CD4-positive, alpha-beta T cell (primary cell): ENCODE data around the gene IL3. TPM values are rescaled to one million over a fixed set of nuclear protein-coding genes. Genes with fewer than 3 reads are reported as not detected.
A peak's percentile ranks its signal among the peaks of the same experiment; 100 is the strongest.

Source experiments
- ATAC-seq: fragments of 200-7000 bp; cut with Tn5 transposase; one replicate; pipeline ENCODE4 v1.10.0; 2022; ENCODE audit warnings: mild to moderate bottlenecking; ENCODE audit not compliant: poor library complexity
- CTCF ChIA-PET: fragments of 350-600 bp; sonication (Branson Sonifier 250); formaldehyde crosslinking; loops from one replicate; lab custom pipeline; 2021; ENCODE audit warnings: antibody characterized with exemption, inconsistent platforms; lab: Charles Lee
- POLR2A ChIA-PET: fragments of 350-600 bp; sonication (Branson Sonifier 250); formaldehyde crosslinking; loops from one replicate; lab custom pipeline; 2021; ENCODE audit warnings: antibody characterized with exemption, inconsistent platforms; lab: Charles Lee
- DNase-seq, 14 experiments: peaks; one replicate each; pipeline ENCODE4 v3.0.0-alpha.2; 2013 to 2020; ENCODE audit warnings: mixed read lengths in 2 of 14
- H3K27ac ChIP-seq, 2 donors: one replicate each; pipeline versions ENCODE4 v1.5.1 to v1.7.0; 2013; ENCODE audit warnings: low read length in 2 of 2, low read depth in 1 of 2, mild to moderate bottlenecking in 1 of 2
- H3K27me3 ChIP-seq, 2 experiments: 1 replicate in 1 of 2; 2 replicates in 1 of 2; pipeline versions ENCODE4 v1.6.1 to v1.7.0; 2013; ENCODE audit warnings: low read length in 2 of 2, control low read depth in 1 of 2, mild to moderate bottlenecking in 1 of 2, moderate library complexity in 1 of 2; ENCODE audit not compliant: insufficient read depth in 2 of 2, control insufficient read depth in 1 of 2
- H3K36me3 ChIP-seq: one replicate; pipeline ENCODE4 v1.6.1; 2013; ENCODE audit warnings: low read length, control low read depth; ENCODE audit not compliant: insufficient read depth
- H3K4me1 ChIP-seq: one replicate; pipeline ENCODE4 v1.6.1; 2013; ENCODE audit warnings: low read length, control low read depth; ENCODE audit not compliant: insufficient read depth
- H3K4me3 ChIP-seq: one replicate; pipeline ENCODE4 v1.5.1; 2013; ENCODE audit warnings: mild to moderate bottlenecking, low read length, moderate library complexity
- H3K9me3 ChIP-seq, 2 experiments: 1 replicate in 1 of 2; 2 replicates in 1 of 2; pipeline versions ENCODE4 v1.6.1 to v1.7.0; 2013; ENCODE audit warnings: low read length in 2 of 2, mild to moderate bottlenecking in 2 of 2, control low read depth in 1 of 2, moderate library complexity in 1 of 2; ENCODE audit not compliant: control insufficient read depth in 1 of 2, insufficient read depth in 1 of 2
- H3K27ac Mint-ChIP-seq: one replicate; pipeline ENCODE4 v1.8.0; 2020; ENCODE audit warnings: mixed read lengths
- H3K27me3 Mint-ChIP-seq: one replicate; pipeline ENCODE4 v1.8.0; 2021; ENCODE audit warnings: mixed read lengths
- H3K36me3 Mint-ChIP-seq: one replicate; pipeline ENCODE4 v1.8.0; 2021; ENCODE audit warnings: low read depth, mixed read lengths
- H3K4me1 Mint-ChIP-seq: one replicate; pipeline ENCODE4 v1.8.0; 2021; ENCODE audit warnings: low read depth, mixed read lengths
- H3K4me3 Mint-ChIP-seq: one replicate; pipeline ENCODE4 v1.8.0; 2020; ENCODE audit warnings: mild to moderate bottlenecking, mixed read lengths
- H3K9me3 Mint-ChIP-seq: one replicate; pipeline ENCODE4 v1.8.0; 2020; ENCODE audit warnings: mixed read lengths
- intact Hi-C, 2 experiments: fragments of 100-400 bp; cut with DNase I in 1 of 2; cut with micrococcal nuclease in 1 of 2; formaldehyde crosslinking; loops; one replicate each; pipeline versions ENCODE4 v1.15.1 to v1.9.0; 2023 to 2025; cut with DNase I, micrococcal nuclease
- total RNA-seq, 174 experiments: library from RNA in 2 of 174; stranded (reverse) in 2 of 174; gene quantifications; one replicate each; pipeline ENCODE4 v1.2.3 and lab custom pipeline; 2021 to 2026
- TF ChIP-seq, protein P1 (sequence below): fragments of 200-600 bp; IDR thresholded peaks from one replicate; pipeline ENCODE4 v1.8.0; 2022; ENCODE audit warnings: antibody characterized with exemption, mild to moderate bottlenecking

The IL3 gene
- total RNA-seq, 2 experiments from 2014 or later, result not detected

DNA sequence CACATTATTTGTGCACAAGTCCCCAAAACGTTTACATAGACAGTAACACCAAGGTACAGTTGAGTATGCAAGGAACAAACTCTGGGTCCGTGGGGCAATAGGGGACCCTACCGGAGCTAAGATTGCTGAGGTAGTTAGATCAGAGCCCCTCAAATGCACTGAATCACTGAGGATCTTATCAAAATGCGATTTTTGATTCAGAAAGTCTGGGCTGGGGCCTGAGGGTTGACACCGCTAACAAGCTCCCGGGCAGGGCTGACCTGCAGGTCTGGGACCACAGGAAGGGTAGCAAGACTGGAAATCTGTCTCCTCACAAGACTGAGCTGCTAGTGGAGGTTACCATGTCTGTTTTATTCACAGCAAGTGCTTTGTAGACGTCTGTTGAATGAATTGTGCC, 1.8 kb upstream of the IL3 start:
- DNase-seq (peak in 1 of 14 experiments; percentile 10), ATAC-seq (no peak)
- Histone ChIP-seq H3K27me3 (no peaks in the 10 kb centered on the region), H3K36me3 (no peaks in the 10 kb centered on the region), H3K4me1 (peaks cover 72% of the 10 kb centered on the region), H3K9me3 (no peaks in the 10 kb centered on the region), H3K4me3 (no peak overlapping the region), H3K27ac (peak overlapping the region in 1 of 2 donors; percentile 34)
- Mint-ChIP-seq H3K27me3 (no peaks in the 10 kb centered on the region), H3K4me1 (peaks cover 47% of the 10 kb centered on the region), H3K4me3 (no peak overlapping the region), H3K27ac (peak overlapping the region; percentile 65), H3K36me3 (no peaks in the 10 kb centered on the region), H3K9me3 (no peaks in the 10 kb centered on the region)
- POLR2A ChIA-PET, result no interaction called here
- CTCF ChIA-PET, result interaction anchor here (0.6 to 1.2 kb wide), 2 partner anchors 51 to 70 kb away, joined by 3 read pairs; no protein-coding TSS in a partner anchor
- TF ChIP-seq, protein P1, sequence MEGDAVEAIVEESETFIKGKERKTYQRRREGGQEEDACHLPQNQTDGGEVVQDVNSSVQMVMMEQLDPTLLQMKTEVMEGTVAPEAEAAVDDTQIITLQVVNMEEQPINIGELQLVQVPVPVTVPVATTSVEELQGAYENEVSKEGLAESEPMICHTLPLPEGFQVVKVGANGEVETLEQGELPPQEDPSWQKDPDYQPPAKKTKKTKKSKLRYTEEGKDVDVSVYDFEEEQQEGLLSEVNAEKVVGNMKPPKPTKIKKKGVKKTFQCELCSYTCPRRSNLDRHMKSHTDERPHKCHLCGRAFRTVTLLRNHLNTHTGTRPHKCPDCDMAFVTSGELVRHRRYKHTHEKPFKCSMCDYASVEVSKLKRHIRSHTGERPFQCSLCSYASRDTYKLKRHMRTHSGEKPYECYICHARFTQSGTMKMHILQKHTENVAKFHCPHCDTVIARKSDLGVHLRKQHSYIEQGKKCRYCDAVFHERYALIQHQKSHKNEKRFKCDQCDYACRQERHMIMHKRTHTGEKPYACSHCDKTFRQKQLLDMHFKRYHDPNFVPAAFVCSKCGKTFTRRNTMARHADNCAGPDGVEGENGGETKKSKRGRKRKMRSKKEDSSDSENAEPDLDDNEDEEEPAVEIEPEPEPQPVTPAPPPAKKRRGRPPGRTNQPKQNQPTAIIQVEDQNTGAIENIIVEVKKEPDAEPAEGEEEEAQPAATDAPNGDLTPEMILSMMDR, result no peak
- intact Hi-C loops, result loop anchor here in 1 of 2 experiments (5.0 kb wide), 1 partner anchor 36 kb away; no protein-coding TSS in a partner anchor

DNA sequence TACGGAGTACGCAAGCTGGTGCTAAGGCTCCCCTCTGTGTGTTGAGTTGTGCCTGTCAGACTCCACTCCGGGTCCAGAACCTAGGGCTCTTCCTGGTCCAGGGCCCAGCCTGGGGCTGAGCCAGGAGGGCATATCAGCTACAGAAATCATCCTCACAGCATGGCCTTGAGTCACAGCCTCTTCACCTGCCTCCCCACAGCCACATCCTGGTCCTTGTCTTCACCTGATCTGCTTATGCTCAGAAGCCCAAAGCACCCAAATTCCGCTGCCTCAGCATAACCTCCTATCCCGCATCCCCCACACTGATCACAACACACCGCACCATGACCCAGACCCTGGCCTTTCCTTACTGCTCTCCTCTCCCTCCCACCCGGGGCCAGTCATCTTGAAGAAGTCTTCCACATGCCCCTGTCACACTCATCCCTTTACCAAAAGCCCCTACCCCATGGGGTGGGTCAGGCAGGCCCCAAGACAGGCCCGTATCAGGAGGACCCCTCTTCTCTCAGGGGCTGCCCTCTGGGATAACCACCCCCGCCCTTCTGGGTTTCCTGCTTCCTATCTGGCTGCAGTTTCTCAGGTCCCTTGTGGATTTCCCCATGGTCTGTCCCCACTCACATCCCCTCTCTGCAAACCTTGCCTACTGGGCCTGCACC, 1.3 kb upstream of the IL3 start:
- peak overlapping the region in 1 of 2 donors; percentile 34 for H3K27ac ChIP-seq
- POLR2A ChIA-PET, result no interaction called here
- TF ChIP-seq, protein P1, result no peak
- ATAC-seq (peak; percentile 45), DNase-seq (peak in 9 of 14 experiments; percentile 12 to 79 (median 32))
- H3K4me1 ChIP-seq, result peaks cover 69% of the 10 kb centered on the region
- intact Hi-C loops, result loop anchor here in 1 of 2 experiments (5.0 kb wide), 1 partner anchor 37 kb away; no protein-coding TSS in a partner anchor
- no peaks in the 10 kb centered on the region for H3K9me3 Mint-ChIP-seq
- H3K4me3 Mint-ChIP-seq, result no peak overlapping the region
- no peaks in the 10 kb centered on the region for H3K27me3 ChIP-seq
- no peaks in the 10 kb centered on the region for H3K27me3 Mint-ChIP-seq
- no peaks in the 10 kb centered on the region for H3K36me3 ChIP-seq
- no peaks in the 10 kb centered on the region for H3K36me3 Mint-ChIP-seq
- no peaks in the 10 kb centered on the region for H3K9me3 ChIP-seq
- H3K4me1 Mint-ChIP-seq, result peaks cover 50% of the 10 kb centered on the region
- H3K4me3 ChIP-seq, result no peak overlapping the region
- CTCF ChIA-PET, result interaction anchor here (1.2 kb wide), 1 partner anchor 51 kb away, joined by 3 read pairs; no protein-coding TSS in a partner anchor
- peak overlapping the region; percentile 65 for H3K27ac Mint-ChIP-seq

DNA sequence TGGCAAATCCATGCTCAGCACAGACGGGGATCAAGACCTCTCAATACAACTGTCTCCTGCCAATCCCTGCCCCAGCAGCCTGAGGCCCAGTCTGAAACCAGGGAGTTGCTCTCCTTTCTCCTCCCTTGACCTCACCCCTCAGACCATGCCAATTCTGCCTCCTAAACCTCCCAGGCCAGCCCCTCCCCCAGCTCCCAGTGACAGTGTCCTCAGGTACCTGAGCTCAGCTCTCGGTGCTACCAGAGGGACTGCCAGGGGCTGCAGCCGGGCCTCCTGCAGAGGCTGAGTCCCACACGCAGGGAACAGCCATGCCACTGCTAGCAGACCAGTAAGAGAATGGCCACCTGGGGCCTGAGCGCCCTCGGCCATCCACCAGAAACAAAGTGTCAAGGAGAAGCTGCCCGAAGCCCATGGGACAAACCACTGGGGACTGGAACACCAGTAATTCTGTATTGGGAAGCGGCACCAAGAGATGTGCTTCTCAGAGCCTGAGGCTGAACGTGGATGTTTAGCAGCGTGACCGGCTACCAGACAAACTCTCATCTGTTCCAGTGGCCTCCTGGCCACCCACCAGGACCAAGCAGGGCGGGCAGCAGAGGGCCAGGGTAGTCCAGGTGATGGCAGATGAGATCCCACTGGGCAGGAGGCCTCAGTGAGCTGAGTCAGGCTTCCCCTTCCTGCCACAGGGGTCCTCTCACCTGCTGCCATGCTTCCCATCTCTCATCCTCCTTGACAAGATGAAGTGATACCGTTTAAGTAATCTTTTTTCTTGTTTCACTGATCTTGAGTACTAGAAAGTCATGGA, 557 bp upstream of the IL3 start:
- H3K27ac ChIP-seq, result no peak overlapping the region
- CTCF ChIA-PET, result interaction anchor here (1.4 kb wide), 1 partner anchor 52 kb away, joined by 4 read pairs; no protein-coding TSS in a partner anchor
- intact Hi-C loops, result loop anchor here (5.0 to 10.0 kb wide), 3 partner anchors 38 to 445 kb away; no protein-coding TSS in a partner anchor
- Mint-ChIP-seq H3K27me3 (no peaks in the 10 kb centered on the region), H3K4me1 (peaks cover 48% of the 10 kb centered on the region), H3K9me3 (no peaks in the 10 kb centered on the region), H3K27ac (no peak overlapping the region), H3K36me3 (no peaks in the 10 kb centered on the region), H3K4me3 (no peak overlapping the region)
- H3K4me1 ChIP-seq, result peaks cover 69% of the 10 kb centered on the region
- peak in 2 of 14 experiments; percentile 11 to 28 for DNase-seq
- H3K36me3 ChIP-seq, result no peaks in the 10 kb centered on the region
- POLR2A ChIA-PET, result no interaction called here
- no peak for ATAC-seq
- no peak overlapping the region for H3K4me3 ChIP-seq
- H3K27me3 ChIP-seq, result no peaks in the 10 kb centered on the region
- TF ChIP-seq, protein P1, result no peak
- H3K9me3 ChIP-seq, result no peaks in the 10 kb centered on the region
